ENCODE data around the gene IGF2R. TPM values are rescaled to one million over a fixed set of nuclear protein-coding genes. Genes with fewer than 3 reads are reported as not detected.
A peak's percentile ranks its signal among the peaks of the same experiment; 100 is the strongest.
"Not testable (repeated sequence)": the region's sequence is repeated elsewhere in the genome, so short reads cannot be mapped to it uniquely, and the experiment has no call there.

Gene IGF2R
- 100 to 1,000 TPM in 3 of 4 donors, 10 to 100 TPM in 1; 56.6 to 134 (median 108) TPM for total RNA-seq

DNA sequence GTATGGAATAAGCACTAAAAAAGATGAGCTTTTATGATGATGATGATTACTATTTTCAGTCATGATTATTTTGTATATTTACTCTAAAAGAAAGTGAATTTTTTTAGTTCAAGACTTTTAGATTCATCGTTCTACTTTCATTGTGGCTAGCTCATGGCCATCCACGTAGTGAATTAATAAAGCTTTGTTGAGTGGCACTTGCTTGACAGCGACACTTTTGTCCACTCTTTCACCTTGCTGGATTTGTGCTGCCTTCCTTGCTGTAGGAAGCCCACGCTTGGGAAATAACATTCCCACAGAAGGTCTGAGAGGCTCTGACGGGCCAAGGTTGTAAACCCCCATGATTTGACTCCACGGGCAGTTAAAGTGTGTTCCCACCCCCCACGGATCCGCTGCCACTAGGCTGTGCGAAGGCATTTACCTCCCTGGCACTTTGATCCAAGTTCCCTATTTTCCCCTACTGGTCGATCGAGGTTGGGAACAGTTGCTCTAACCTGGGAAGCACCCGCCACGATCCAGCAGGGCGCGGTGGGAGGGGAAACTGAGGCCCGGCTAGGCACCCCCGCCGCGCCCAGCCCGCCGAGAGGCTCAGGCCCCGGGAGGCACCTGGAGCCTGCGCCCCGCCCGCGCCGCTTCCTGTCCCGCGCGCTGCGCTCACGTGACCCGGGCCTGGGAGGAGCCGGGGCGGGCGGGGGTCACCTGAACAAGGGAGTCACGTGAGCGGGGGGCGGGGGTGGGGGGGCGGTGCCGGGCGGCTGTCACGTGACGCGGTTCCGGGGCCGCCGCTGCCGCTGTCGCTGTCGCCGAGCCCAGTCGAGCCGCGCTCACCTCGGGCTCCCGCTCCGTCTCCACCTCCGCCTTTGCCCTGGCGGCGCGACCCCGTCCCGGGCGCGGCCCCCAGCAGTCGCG, at the start of gene IGF2R:
Gene IGF2R (plus strand): TSS at position 788 of the 909 bp plus-strand sequence. CDS start 165 bp downstream, outside the sequence.
- in situ Hi-C loops (cut with MboI; ENCODE audit: low sequenced_read_pairs in 4 of 4) = loop anchor here in 1 of 4 donors (25.0 kb wide), 1 partner anchor 281 kb away; the partner anchor contains the start of gene SOD2
- peak within 1 kb of the TSS; percentile 79 to 96 (median 90) for H3K4me3 ChIP-seq
- H3K36me3 ChIP-seq = no peaks in the 10 kb centered on the region
- DNase-seq (peak; percentile 91 to 95), ATAC-seq (peak; percentile 73 to 79)
- no peaks in the 10 kb centered on the region for H3K27me3 ChIP-seq
- H3K4me1 ChIP-seq = peaks cover 41 to 42% of the 10 kb centered on the region in 2 donors
- H3K9me3 ChIP-seq = no peaks in the 10 kb centered on the region
- intact Hi-C loops (cut with DNase I; ENCODE audit: low total_unique reads) = loop anchor here (2.0 kb wide), 1 partner anchor 96 kb away; no protein-coding TSS in a partner anchor
- TF ChIP-seq POLR2A (IDR thresholded peaks at IDR 0.05) = peak; percentile 94 to 95
- TF ChIP-seq CTCF (IDR thresholded peaks at IDR 0.05 in 4 of 5, conservative IDR thresholded peaks at IDR 0.05 in 1 of 5) = peak in 2 of 5 experiments; percentile 13 to 48
- H3K27ac ChIP-seq = peak within 1 kb of the TSS; percentile 95 to 98 (median 96)

- H3K4me3 ChIP-seq = no peak overlapping the region
- intact Hi-C loops (cut with DNase I; ENCODE audit: low total_unique reads) = no loop called here
- ATAC-seq (no peak), DNase-seq (no peak)
- H3K27ac ChIP-seq = no peak overlapping the region
- TF ChIP-seq CTCF (IDR thresholded peaks at IDR 0.05 in 4 of 5, conservative IDR thresholded peaks at IDR 0.05 in 1 of 5) (no peak), POLR2A (IDR thresholded peaks at IDR 0.05) (no peak)
- in situ Hi-C loops (cut with MboI; ENCODE audit: low sequenced_read_pairs in 4 of 4) = no loop called here
- H3K9me3 ChIP-seq = no peaks in the 10 kb centered on the region
- H3K27me3 ChIP-seq = no peaks in the 10 kb centered on the region
- no peaks in the 10 kb centered on the region for H3K36me3 ChIP-seq
- H3K4me1 ChIP-seq = no peaks in the 10 kb centered on the region
Observed at GRCh38 chr6:159919800-159920199, 49.1 kb upstream of the IGF2R start.

- DNase-seq; intact Hi-C loops (cut with DNase I; ENCODE audit: low total_unique reads); ATAC-seq; in situ Hi-C loops (cut with MboI; ENCODE audit: low sequenced_read_pairs in 4 of 4); H3K27ac ChIP-seq; H3K27me3 ChIP-seq; H3K4me3 ChIP-seq; H3K9me3 ChIP-seq; H3K36me3 ChIP-seq; H3K4me1 ChIP-seq: not testable (repeated sequence)
Observed at GRCh38 chr6:159924150-159924549, 44.7 kb upstream of the IGF2R start.

DNA sequence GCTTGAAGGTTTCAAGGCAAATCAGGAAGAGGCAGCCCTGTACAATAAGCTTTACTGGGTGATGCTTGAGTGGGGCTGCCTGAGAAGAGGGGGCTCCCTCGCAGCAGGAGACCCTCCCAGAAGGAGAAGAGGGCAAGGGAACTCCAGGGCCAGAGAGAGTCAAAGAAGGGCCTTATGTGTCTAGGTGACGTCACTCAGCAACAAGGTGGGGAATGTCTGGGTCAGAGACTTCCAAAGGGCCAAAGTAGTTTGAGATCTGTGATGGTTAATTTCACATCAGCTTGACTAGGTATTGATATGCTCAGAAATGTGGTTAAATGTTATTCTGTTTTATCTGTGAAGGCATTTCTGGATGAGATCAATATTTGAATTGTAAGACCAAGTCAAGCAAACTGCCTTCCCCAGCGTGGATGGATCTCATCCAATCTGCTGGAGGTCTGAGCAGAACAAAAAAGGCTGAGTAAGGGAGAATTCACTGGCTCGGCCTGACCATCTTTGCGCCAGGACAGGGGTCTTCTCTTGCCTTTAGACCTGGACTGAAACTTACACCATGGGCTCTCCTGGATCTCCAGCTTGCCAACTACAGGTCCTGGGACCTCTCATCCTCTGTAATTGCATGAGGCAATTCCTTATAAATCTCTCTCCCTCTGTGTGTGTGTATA, 42.2 kb upstream of the IGF2R start:
- DNase-seq = no peak
- H3K36me3 ChIP-seq = no peaks in the 10 kb centered on the region
- no peaks in the 10 kb centered on the region for H3K27me3 ChIP-seq
- no peak for ATAC-seq
- in situ Hi-C loops (cut with MboI; ENCODE audit: low sequenced_read_pairs in 4 of 4) = no loop called here
- H3K4me1 ChIP-seq = peaks cover 5 to 9% of the 10 kb centered on the region in 2 donors
- intact Hi-C loops (cut with DNase I; ENCODE audit: low total_unique reads) = no loop called here
- no peak for TF ChIP-seq CTCF (IDR thresholded peaks at IDR 0.05 in 4 of 5, conservative IDR thresholded peaks at IDR 0.05 in 1 of 5)
- TF ChIP-seq POLR2A (IDR thresholded peaks at IDR 0.05) = no peak
- H3K27ac ChIP-seq = no peak overlapping the region
- H3K4me3 ChIP-seq = no peak overlapping the region
- no peaks in the 10 kb centered on the region for H3K9me3 ChIP-seq

DNA sequence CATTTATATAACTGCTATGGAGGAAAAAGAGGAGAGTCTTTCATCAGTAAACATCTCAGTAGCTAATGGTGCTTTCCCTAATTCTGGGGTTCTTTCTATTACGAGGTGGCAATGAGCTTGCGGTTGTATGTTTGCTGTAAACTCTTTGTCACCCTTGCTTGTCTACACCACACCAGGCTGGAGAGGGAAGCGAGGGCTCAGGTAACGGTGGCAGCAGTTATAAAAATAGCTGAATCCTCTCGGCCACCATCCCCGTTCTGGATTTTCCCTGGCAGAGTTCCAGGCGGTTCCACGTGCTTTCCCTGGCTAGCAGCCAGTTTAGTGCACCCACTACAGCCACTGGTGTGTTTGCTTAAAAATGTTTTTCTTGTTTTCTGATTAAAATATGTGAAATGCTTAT, 39.1 kb upstream of the IGF2R start:
- Histone ChIP-seq H3K36me3 (no peaks in the 10 kb centered on the region), H3K9me3 (no peaks in the 10 kb centered on the region), H3K4me1 (peaks cover 5 to 9% of the 10 kb centered on the region in 2 donors), H3K27me3 (no peaks in the 10 kb centered on the region), H3K27ac (no peak overlapping the region), H3K4me3 (no peak overlapping the region)
- in situ Hi-C loops (cut with MboI; ENCODE audit: low sequenced_read_pairs in 4 of 4) = loop anchor here in 1 of 4 donors (10.0 kb wide), 1 partner anchor 65 kb away; no protein-coding TSS in a partner anchor
- intact Hi-C loops (cut with DNase I; ENCODE audit: low total_unique reads) = no loop called here
- DNase-seq (no peak), ATAC-seq (no peak)
- TF ChIP-seq POLR2A (IDR thresholded peaks at IDR 0.05) (no peak), CTCF (IDR thresholded peaks at IDR 0.05 in 4 of 5, conservative IDR thresholded peaks at IDR 0.05 in 1 of 5) (no peak)

Data from gastrocnemius medialis (tissue), 4 donors.